ENCODE measurements around the gene SND1. TPM values are rescaled to one million over a fixed set of nuclear protein-coding genes. Genes with fewer than 3 reads are reported as not detected.

SND1 gene
- total and polyA plus RNA-seq, 10 of the 15 experiments (the other 5 are each of a cell fraction or from before 2014, with no cell fraction given), result 52.4 to 270 (median 146) TPM

GRCh38 chr7:127908430-127909258 is 256.6 kb downstream of the SND1 start:
- in situ Hi-C loops (cut with MboI) (no loop called here), intact Hi-C loops (cut with micrococcal nuclease; ENCODE audit: unreplicated experiment) (no loop called here)

More at GRCh38 chr7:127908430-127909258, 256.6 kb downstream of the SND1 start:
- H3K27me3 ChIP-seq (replicated peaks in 1 of 2; ENCODE audit: control insufficient read depth in 2 of 2, insufficient read depth in 2 of 2, low read length in 1 of 2), result no peaks in the 10 kb centered on the region
- CTCF ChIA-PET, result interaction anchor here (0.7 to 1.1 kb wide), 2 partner anchors 9 to 12 kb away, joined by 3 read pairs; no protein-coding TSS in a partner anchor
- peak; percentile 20 for ATAC-seq
- WGBS (ENCODE audit: insufficient coverage, insufficient replicate concordance, low lambda C conversion rate, missing lambda C conversion rate), result 73% methylated on average over 4 of the region's 4 CpGs
- H3K9me3 ChIP-seq (replicated peaks; ENCODE audit: control insufficient read depth, insufficient read depth, low read length), result no peaks in the 10 kb centered on the region
- RAD21 ChIA-PET (ENCODE audit: unreplicated experiment), result interaction anchor here (0.6 kb wide), 1 partner anchor 18 kb away, joined by 3 read pairs; no protein-coding TSS in a partner anchor
- peaks cover 46% of the 10 kb centered on the region for H3K4me1 ChIP-seq (ENCODE audit: control insufficient read depth, insufficient read depth, low read length)
- peaks cover 18% of the 10 kb centered on the region for H3K79me2 ChIP-seq (ENCODE audit: control insufficient read depth, insufficient read depth, low read length)
- peak; percentile 25; the same call in 1 of the 2 replicates for TF ChIP-seq RUNX3 (IDR thresholded peaks at IDR 0.05; ENCODE audit: low read length)
- TF ChIP-seq SREBF1 (IDR thresholded peaks at IDR 0.05; ENCODE audit: low read length), result no peak
- TF ChIP-seq ZBTB11 (CRISPR knock-in tag; IDR thresholded peaks at IDR 0.05), result no peak
- no peak for TF ChIP-seq MEF2B (IDR thresholded peaks at IDR 0.05; ENCODE audit: partially characterized antibody, poor library complexity, severe bottlenecking)
- TF ChIP-seq TAF1 (IDR thresholded peaks at IDR 0.05; ENCODE audit: borderline replicate concordance, low read depth, low read length), result no peak
- POLR2A ChIA-PET, result interaction anchor here (0.7 to 1.1 kb wide), 3 partner anchors 9 to 98 kb away, joined by 3 to 4 read pairs (median 3); no protein-coding TSS in a partner anchor
- H2AFZ ChIP-seq (ENCODE audit: control insufficient read depth, low read depth, low read length), result no peak overlapping the region
- H3K4me3 ChIP-seq, result no peak overlapping the region
- H3K36me3 ChIP-seq (ENCODE audit: control insufficient read depth in 2 of 2, insufficient read depth in 2 of 2, low read length in 1 of 2), result peaks cover 3 to 7% of the 10 kb centered on the region in 2 experiments; a peak in 3 of 4 replicates
- BruUV-seq (replicated peaks), result no TSS peak
- SMC1A ChIA-PET (ENCODE audit: uncharacterized antibody, unreplicated experiment), result interaction anchor here (0.7 to 2.9 kb wide), 4 partner anchors 8 to 59 kb away, joined by 3 to 7 read pairs (median 3); no protein-coding TSS in a partner anchor
- no peak for FAIRE-seq
- no peak for DNase-seq (ENCODE audit: low read depth, low spot score)
- no peaks in the 10 kb centered on the region for H4K20me1 ChIP-seq (ENCODE audit: control insufficient read depth, insufficient read depth)
- H3K4me2 ChIP-seq (ENCODE audit: control insufficient read depth, insufficient read depth), result no peak overlapping the region; the same call in 1 of the 2 replicates
- H3K27ac ChIP-seq (ENCODE audit: control insufficient read depth, insufficient read depth), result no peak overlapping the region
- no peak overlapping the region for H3K9ac ChIP-seq (ENCODE audit: control insufficient read depth, insufficient read depth, low read length)

Measured in GM12878 (cell line).